Measurements from ENCODE around the gene EYS. TPM values are rescaled to one million over a fixed set of nuclear protein-coding genes. Genes with fewer than 3 reads are reported as not detected.

Gene EYS
- polyA plus RNA-seq, 1 experiment: not detected

DNA sequence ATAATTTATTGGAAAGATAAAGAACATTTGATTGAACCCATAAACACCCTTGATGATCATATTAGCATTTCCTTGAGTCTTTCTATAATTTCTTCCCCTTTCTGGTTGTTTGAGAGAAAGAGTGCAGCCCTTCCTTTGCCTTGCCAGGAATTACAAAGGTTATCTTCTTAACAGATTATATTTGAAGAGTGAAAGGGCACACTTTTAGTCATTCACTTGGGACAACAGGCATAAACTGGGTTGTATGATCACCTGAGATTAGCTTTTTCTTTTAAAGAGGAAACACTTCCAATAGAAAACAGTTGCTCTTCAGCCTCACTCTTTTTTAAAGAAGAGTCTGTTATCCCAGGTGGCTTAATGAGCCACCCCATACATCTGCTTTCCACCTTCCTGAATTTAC, 1776.2 kb downstream of the EYS start:
- ChIA-PET CTCF (no interaction called here), POLR2A (no interaction called here)
- TF ChIP-seq, protein P1, sequence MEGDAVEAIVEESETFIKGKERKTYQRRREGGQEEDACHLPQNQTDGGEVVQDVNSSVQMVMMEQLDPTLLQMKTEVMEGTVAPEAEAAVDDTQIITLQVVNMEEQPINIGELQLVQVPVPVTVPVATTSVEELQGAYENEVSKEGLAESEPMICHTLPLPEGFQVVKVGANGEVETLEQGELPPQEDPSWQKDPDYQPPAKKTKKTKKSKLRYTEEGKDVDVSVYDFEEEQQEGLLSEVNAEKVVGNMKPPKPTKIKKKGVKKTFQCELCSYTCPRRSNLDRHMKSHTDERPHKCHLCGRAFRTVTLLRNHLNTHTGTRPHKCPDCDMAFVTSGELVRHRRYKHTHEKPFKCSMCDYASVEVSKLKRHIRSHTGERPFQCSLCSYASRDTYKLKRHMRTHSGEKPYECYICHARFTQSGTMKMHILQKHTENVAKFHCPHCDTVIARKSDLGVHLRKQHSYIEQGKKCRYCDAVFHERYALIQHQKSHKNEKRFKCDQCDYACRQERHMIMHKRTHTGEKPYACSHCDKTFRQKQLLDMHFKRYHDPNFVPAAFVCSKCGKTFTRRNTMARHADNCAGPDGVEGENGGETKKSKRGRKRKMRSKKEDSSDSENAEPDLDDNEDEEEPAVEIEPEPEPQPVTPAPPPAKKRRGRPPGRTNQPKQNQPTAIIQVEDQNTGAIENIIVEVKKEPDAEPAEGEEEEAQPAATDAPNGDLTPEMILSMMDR (IDR thresholded peaks at IDR 0.05; ENCODE audit: low read depth, low read length): no peak
- Histone ChIP-seq H3K4me3 (ENCODE audit: low read depth, low read length) (no peak overlapping the region), H3K27ac (ENCODE audit: low read depth, low read length) (no peak overlapping the region), H3K9me3 (ENCODE audit: control insufficient read depth, insufficient read depth, low read length) (no peaks in the 10 kb centered on the region), H3K27me3 (ENCODE audit: control insufficient read depth, insufficient read depth, low read length) (no peaks in the 10 kb centered on the region)
- DNase-seq (ENCODE audit: low read depth, low spot score): no peak

DNA sequence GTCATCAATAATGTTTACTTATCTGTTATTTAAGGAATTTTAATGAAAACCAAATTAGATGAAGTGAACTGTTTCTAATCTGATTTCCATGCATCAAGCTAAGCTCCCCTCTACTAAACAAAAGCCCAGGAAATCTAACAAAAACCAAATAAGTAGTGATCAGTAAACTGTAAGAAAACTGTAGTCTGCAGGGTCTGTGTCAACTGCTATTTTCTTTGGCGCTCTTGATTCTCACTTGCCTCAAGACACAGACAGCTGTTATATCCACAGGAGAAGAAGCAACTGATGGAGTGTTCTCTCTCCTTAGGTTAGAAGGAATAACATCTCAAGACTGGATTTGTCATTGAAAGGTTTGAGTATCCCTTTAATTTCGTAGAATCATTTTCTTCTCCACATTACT, 1777.9 kb downstream of the EYS start:
- TF ChIP-seq, protein P1 (IDR thresholded peaks at IDR 0.05; ENCODE audit: low read depth, low read length): no peak
- no peak overlapping the region for H3K27ac ChIP-seq (ENCODE audit: low read depth, low read length)
- H3K27me3 ChIP-seq (ENCODE audit: control insufficient read depth, insufficient read depth, low read length): no peaks in the 10 kb centered on the region
- ChIA-PET CTCF (interaction anchor here (1.0 kb wide), 1 partner anchor 576 kb away, joined by 5 read pairs; no protein-coding TSS in a partner anchor), POLR2A (no interaction called here)
- no peaks in the 10 kb centered on the region for H3K9me3 ChIP-seq (ENCODE audit: control insufficient read depth, insufficient read depth, low read length)
- no peak for DNase-seq (ENCODE audit: low read depth, low spot score)
- no peak overlapping the region for H3K4me3 ChIP-seq (ENCODE audit: low read depth, low read length)

DNA sequence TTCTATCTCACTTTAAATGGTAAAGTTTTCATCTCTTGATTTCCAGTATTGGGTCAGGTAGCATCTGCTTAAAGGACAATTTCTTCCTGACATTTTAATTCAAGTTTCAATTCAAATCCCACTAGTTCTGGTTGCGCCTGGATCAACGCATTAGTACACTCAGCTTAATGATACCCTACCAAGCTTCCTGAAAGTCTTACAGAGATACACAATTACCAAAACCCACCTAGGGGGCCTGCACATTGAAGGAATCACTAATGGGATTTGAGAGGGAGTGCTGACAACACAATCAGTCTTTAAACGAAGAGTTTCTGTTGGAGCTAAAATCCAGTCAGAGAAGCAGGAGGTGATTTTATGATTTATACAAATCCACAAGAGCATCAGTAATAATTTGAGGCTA, 1778.4 kb downstream of the EYS start:
- TF ChIP-seq, protein P1 (IDR thresholded peaks at IDR 0.05; ENCODE audit: low read depth, low read length): no peak
- ChIA-PET CTCF (interaction anchor here (1.0 kb wide), 1 partner anchor 575 kb away, joined by 5 read pairs; no protein-coding TSS in a partner anchor), POLR2A (no interaction called here)
- DNase-seq (ENCODE audit: low read depth, low spot score): no peak
- no peaks in the 10 kb centered on the region for H3K9me3 ChIP-seq (ENCODE audit: control insufficient read depth, insufficient read depth, low read length)
- no peak overlapping the region for H3K4me3 ChIP-seq (ENCODE audit: low read depth, low read length)
- no peaks in the 10 kb centered on the region for H3K27me3 ChIP-seq (ENCODE audit: control insufficient read depth, insufficient read depth, low read length)
- no peak overlapping the region for H3K27ac ChIP-seq (ENCODE audit: low read depth, low read length)

DNA sequence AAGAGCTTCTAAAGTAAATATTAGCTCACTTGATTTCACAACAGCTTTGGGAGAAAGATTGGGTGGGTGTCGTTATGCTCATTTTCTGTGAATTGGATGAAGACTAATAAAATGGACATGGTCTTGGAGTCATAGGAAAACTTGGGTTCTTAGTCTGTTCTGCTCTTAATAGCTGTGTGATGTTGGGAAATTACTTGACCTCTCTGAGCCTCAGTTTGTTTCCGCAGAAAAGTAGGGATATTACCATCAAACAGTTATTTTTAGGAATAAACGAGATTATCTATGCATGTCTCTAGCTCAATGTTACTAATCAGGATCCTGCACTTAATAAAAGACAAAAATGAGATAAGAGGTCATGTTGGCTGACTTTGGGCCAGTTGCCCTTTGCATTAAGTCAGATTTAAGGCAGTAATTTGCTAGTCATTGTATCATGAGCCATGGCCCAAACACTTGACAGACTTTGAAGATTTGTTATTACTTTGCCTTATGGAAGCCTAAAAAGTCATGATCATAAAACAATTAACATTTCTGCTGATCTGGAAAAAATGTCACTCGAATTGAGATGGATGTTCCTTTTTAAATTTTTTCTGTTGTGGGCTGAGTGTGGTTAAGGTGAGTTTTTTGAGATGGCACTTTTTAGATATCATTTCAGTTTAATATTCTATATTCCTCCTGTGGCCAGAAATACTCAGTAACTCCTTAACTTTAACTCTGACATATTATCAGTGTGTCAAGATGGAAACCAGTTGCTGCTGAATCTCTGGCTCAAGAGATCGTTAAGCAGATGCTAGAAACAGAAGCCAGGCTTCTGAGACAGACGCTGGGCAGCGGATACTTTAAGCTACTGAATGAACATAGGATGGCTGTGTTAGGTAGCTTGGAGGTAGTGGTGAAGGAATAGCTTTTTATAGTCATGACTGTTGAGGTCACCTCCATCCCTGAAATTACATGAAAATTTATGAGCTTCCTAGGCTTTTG, 1779.8 kb downstream of the EYS start:
- no peak overlapping the region for H3K27ac ChIP-seq (ENCODE audit: low read depth, low read length)
- no peaks in the 10 kb centered on the region for H3K9me3 ChIP-seq (ENCODE audit: control insufficient read depth, insufficient read depth, low read length)
- ChIA-PET CTCF (interaction anchor here (0.7 to 5.6 kb wide), 4 partner anchors 123 to 404 kb away, joined by 3 to 50 read pairs (median 4); no protein-coding TSS in a partner anchor), POLR2A (no interaction called here)
- no peak for DNase-seq (ENCODE audit: low read depth, low spot score)
- no peaks in the 10 kb centered on the region for H3K27me3 ChIP-seq (ENCODE audit: control insufficient read depth, insufficient read depth, low read length)
- TF ChIP-seq, protein P1 (IDR thresholded peaks at IDR 0.05; ENCODE audit: low read depth, low read length): no peak
- no peak overlapping the region for H3K4me3 ChIP-seq (ENCODE audit: low read depth, low read length)

DNA sequence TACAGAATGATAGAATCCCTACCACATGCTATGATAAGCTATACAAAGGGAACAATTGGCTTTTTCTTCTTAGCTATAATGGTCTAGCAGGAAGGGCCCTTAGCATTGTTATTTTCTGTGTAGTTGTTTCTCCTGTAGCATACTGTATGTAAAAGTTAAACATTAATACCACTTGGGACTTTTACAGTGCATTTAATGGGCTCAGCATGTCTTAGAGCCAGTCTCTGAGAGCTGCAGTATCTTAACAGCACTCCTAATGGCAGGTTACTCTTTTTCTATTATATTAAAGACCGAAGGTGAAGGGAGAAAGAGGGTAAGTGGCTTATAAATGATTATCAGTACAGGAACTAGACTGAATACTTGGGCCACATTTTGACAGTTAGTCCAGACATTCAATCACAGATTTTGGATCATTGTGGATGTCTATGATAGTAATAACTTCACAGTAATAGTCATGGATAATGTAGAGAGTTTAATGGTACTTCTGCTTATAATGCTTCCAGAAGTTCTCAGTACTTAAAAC, 1780.7 kb downstream of the EYS start:
- DNase-seq (ENCODE audit: low read depth, low spot score): no peak
- Histone ChIP-seq H3K4me3 (ENCODE audit: low read depth, low read length) (no peak overlapping the region), H3K27me3 (ENCODE audit: control insufficient read depth, insufficient read depth, low read length) (no peaks in the 10 kb centered on the region), H3K9me3 (ENCODE audit: control insufficient read depth, insufficient read depth, low read length) (no peaks in the 10 kb centered on the region), H3K27ac (ENCODE audit: low read depth, low read length) (no peak overlapping the region)
- ChIA-PET CTCF (interaction anchor here (5.6 kb wide), 1 partner anchor 404 kb away, joined by 50 read pairs; no protein-coding TSS in a partner anchor), POLR2A (no interaction called here)
- TF ChIP-seq, protein P1 (IDR thresholded peaks at IDR 0.05; ENCODE audit: low read depth, low read length): no peak

All from AG04450 (cell line).